K562 (cell line): Measurements from ENCODE around the gene CSRNP3. TPM values are rescaled to one million over a fixed set of nuclear protein-coding genes. Genes with fewer than 3 reads are reported as not detected.

Experiments used
- ATAC-seq: fragments of 200-7000 bp; cut with Tn5 transposase; 3 replicates; pipeline ENCODE4 v1.9.1; 2020; ENCODE audit warnings: moderate library complexity
- BruUV-seq: library from RNA; stranded (reverse); fragments of 400-500 nt; replicated peaks from 2 replicates; lab custom pipeline; 2021; lab: Mats Ljungman, UMichigan
- CTCF ChIA-PET: fragments of 300-600 bp; formaldehyde crosslinking; extraction: SDS; loops from one replicate; lab custom pipeline; 2021; ENCODE audit warnings: low intra/inter-chr PET ratio; lab: Yijun Ruan, JAX
- POLR2A ChIA-PET: fragments of 300-600, 350-650 bp; sonication (Branson Sonifier 250); formaldehyde crosslinking; extraction: SDS; loops from one replicate; lab custom pipeline; 2021; ENCODE audit warnings: antibody characterized with exemption, inconsistent platforms; lab: Yijun Ruan, JAX
- DNase-seq, 4 experiments: peaks; one replicate each; pipeline versions ENCODE4 v3.0.0 to v3.0.0-alpha.2; 2011 to 2018; ENCODE audit warnings: low spot score in 3 of 4, mixed read lengths in 3 of 4; ENCODE audit errors: extremely low read depth in 1 of 4
- FAIRE-seq: peaks from 2 replicates; lab custom pipeline; 2011; peaks lifted over from hg19 to GRCh38; lab: Jason Lieb, UNC
- H2AFZ ChIP-seq: 2 replicates; pipeline ENCODE4 v1.6.0; 2011; ENCODE audit warnings: low read depth, low read length, control low read depth, inconsistent platforms
- H3K27ac ChIP-seq: fragments of 200-600 bp; 3 replicates; pipeline ENCODE4 v1.8.0; 2011; ENCODE audit warnings: low read depth, mild to moderate bottlenecking, control low read depth, inconsistent platforms, low read length, moderate library complexity, mixed read lengths; ENCODE audit errors: extremely low read depth
- H3K27me3 ChIP-seq, 2 experiments: fragments of 300-600 bp in 1 of 2; 2 replicates in 1 of 2; 3 replicates in 1 of 2; pipeline versions ENCODE4 v1.6.0 to v1.8.0; 2011; ENCODE audit warnings: inconsistent platforms in 2 of 2, low read length in 2 of 2, mild to moderate bottlenecking in 1 of 2, mixed read lengths in 1 of 2, moderate library complexity in 1 of 2; ENCODE audit not compliant: control insufficient read depth in 2 of 2, insufficient read depth in 2 of 2
- H3K36me3 ChIP-seq: fragments of 300-600 bp; 3 replicates; pipeline ENCODE4 v1.8.0; 2011; ENCODE audit warnings: mild to moderate bottlenecking, low read length, inconsistent platforms; ENCODE audit not compliant: control insufficient read depth, insufficient read depth
- H3K4me1 ChIP-seq, 2 experiments: fragments of 200-600 bp in 1 of 2; replicated peaks in 1 of 2; 2 replicates in 1 of 2; 3 replicates in 1 of 2; pipeline versions ENCODE4 v1.5.1 to v1.8.0; 2011; ENCODE audit warnings: inconsistent platforms in 2 of 2, low read length in 2 of 2, mild to moderate bottlenecking in 1 of 2, mixed read lengths in 1 of 2, moderate library complexity in 1 of 2; ENCODE audit not compliant: control insufficient read depth in 2 of 2, insufficient read depth in 2 of 2
- H3K4me2 ChIP-seq: 2 replicates; pipeline ENCODE4 v1.6.1; 2011; ENCODE audit warnings: low read length, control low read depth, inconsistent platforms, mixed read lengths; ENCODE audit not compliant: insufficient read depth
- H3K4me3 ChIP-seq: fragments of 200-600 bp; sonication (generic), shearing (Covaris generic); 2 replicates; pipeline ENCODE4 v1.5.1; 2016; ENCODE audit warnings: control low read depth, inconsistent platforms
- H3K79me2 ChIP-seq: fragments of 200-600 bp; 3 replicates; pipeline ENCODE4 v1.8.0; 2011; ENCODE audit warnings: low read length, inconsistent platforms; ENCODE audit not compliant: control insufficient read depth, insufficient read depth
- H3K9ac ChIP-seq, 2 experiments: 2 replicates each; pipeline versions ENCODE4 v1.6.0 to v1.6.1; 2011; ENCODE audit warnings: low read depth in 2 of 2, low read length in 2 of 2, control low read depth in 1 of 2, inconsistent platforms in 1 of 2, mild to moderate bottlenecking in 1 of 2, mixed read lengths in 1 of 2; ENCODE audit not compliant: insufficient read depth in 1 of 2
- H3K9me1 ChIP-seq: one replicate; pipeline ENCODE4 v1.6.0; 2011; ENCODE audit warnings: inconsistent platforms, mild to moderate bottlenecking, low read length, moderate library complexity; ENCODE audit not compliant: control insufficient read depth, insufficient read depth
- H3K9me3 ChIP-seq: replicated peaks from 2 replicates; pipeline ENCODE4 v1.5.1; 2011; ENCODE audit warnings: low read depth, low read length, inconsistent platforms; ENCODE audit not compliant: control insufficient read depth, insufficient read depth
- H4K20me1 ChIP-seq: replicated peaks from 2 replicates; pipeline ENCODE4 v1.6.1; 2011; ENCODE audit warnings: low read length, inconsistent platforms, mixed read lengths; ENCODE audit not compliant: control insufficient read depth, insufficient read depth
- ATF7 ChIP-seq: fragments of 450-650 bp; IDR thresholded peaks from 2 replicates; pipeline ENCODE4 v1.7.1; 2014; ENCODE audit warnings: mild to moderate bottlenecking, moderate library complexity
- CAMTA2 ChIP-seq: fragments of 250-450 bp; sonication (Bioruptor Pico); conservative IDR thresholded peaks from 2 replicates; pipeline ENCODE4 v1.5.1; 2022
- HNRNPL ChIP-seq: fragments of 200-400 bp; formaldehyde crosslinking; IDR thresholded peaks from 2 replicates; pipeline ENCODE4 v1.6.1; 2017; ENCODE audit warnings: low read depth, mild to moderate bottlenecking, low read length
- JUNB ChIP-seq: fragments of 450-650 bp; formaldehyde crosslinking; conservative IDR thresholded peaks from 2 replicates; pipeline ENCODE4 v1.4.0; 2020; ENCODE audit warnings: mild to moderate bottlenecking
- MCM5 ChIP-seq: fragments of 450-650 bp; IDR thresholded peaks from 2 replicates; pipeline ENCODE4 v1.6.1; 2016; ENCODE audit warnings: low read depth
- RBM14 ChIP-seq: fragments of 200-400 bp; formaldehyde crosslinking; IDR thresholded peaks from 2 replicates; pipeline ENCODE4 v1.6.1; 2018; ENCODE audit warnings: low read depth, mild to moderate bottlenecking, low read length, moderate library complexity, borderline replicate concordance; ENCODE audit not compliant: insufficient read depth
- RBM25 ChIP-seq: fragments of 200-400 bp; formaldehyde crosslinking; IDR thresholded peaks from 2 replicates; pipeline ENCODE4 v1.6.1; 2018; ENCODE audit warnings: low read length, low read depth, moderate library complexity; ENCODE audit not compliant: severe bottlenecking
- RBM34 ChIP-seq: fragments of 200-400 bp; formaldehyde crosslinking; IDR thresholded peaks from 2 replicates; pipeline ENCODE4 v1.6.1; 2018; ENCODE audit warnings: low read length, borderline replicate concordance; ENCODE audit not compliant: insufficient read depth
- SUPT5H ChIP-seq: fragments of 450-650 bp; IDR thresholded peaks from 2 replicates; pipeline ENCODE4 v1.6.1; 2016
- TRIM24 ChIP-seq, 2 experiments: fragments of 450-650 bp; IDR thresholded peaks; 2 replicates each; pipeline ENCODE4 v1.6.1; 2016
- XRCC3 ChIP-seq: fragments of 450-650 bp; IDR thresholded peaks from 2 replicates; pipeline ENCODE4 v1.6.1; 2017; ENCODE audit warnings: mild to moderate bottlenecking, moderate library complexity
- ZBTB33 ChIP-seq: sonication (generic); formaldehyde crosslinking; IDR thresholded peaks from 2 replicates; pipeline ENCODE4 v1.8.1; 2023; ENCODE audit warnings: mild to moderate bottlenecking, missing genetic modification reagents
- ZNF431 ChIP-seq: sonication (generic); formaldehyde crosslinking; IDR thresholded peaks from 2 replicates; pipeline ENCODE4 v1.8.0; 2022; ENCODE audit warnings: mild to moderate bottlenecking, missing genetic modification reagents
- ZNF436 ChIP-seq: fragments of 250-450, 450-650 bp; sonication (Bioruptor Pico); formaldehyde crosslinking; IDR thresholded peaks from 2 replicates; pipeline ENCODE4 v1.7.0; 2020; ENCODE audit warnings: mild to moderate bottlenecking
- ZNF551 ChIP-seq: fragments of 250-450 bp; sonication (Bioruptor Pico); IDR thresholded peaks from 2 replicates; pipeline ENCODE4 v1.5.0; 2021; ENCODE audit warnings: mild to moderate bottlenecking, moderate library complexity
- WGBS: fragments of 100-300 bp; shearing (Covaris generic); methylation state at CpG from one replicate; pipeline ENCODE4 v1.1.6; 2016; ENCODE audit warnings: low coverage, mixed read lengths; ENCODE audit not compliant: insufficient coverage; ENCODE audit errors: missing lambda C conversion rate; 5-methylcytosine and 5-hydroxymethylcytosine counted together
- in situ Hi-C: fragments of 300-500 bp; cut with MboI; formaldehyde crosslinking; loops from 4 replicates; pipeline ENCODE4 v1.15.0; 2018; ENCODE audit warnings: inconsistent platforms, mixed read lengths
- intact Hi-C: fragments of 100-400 bp; cut with micrococcal nuclease; formaldehyde crosslinking; loops from 2 replicates; pipeline ENCODE4 v1.14.2; 2022
- polyA plus RNA-seq, 8 experiments: library from polyadenylated mRNA; depleted of rRNA in 4 of 8; stranded (reverse) in 5 of 8; unstranded in 3 of 8; fragments of >200 nt; fragmentation: Nextera tagmentation in 2 of 8; fragmentation: Illumina TruSeq in 1 of 8; extraction: Ambion mirVana in 2 of 8; extraction: Trizol in 1 of 8; gene quantifications; 2 replicates each; pipeline versions ENCODE4 v1.2.1 to v1.2.3, GENCODE V29; 2011 to 2014; ENCODE audit warnings: inconsistent platforms in 1 of 8, missing spikeins in 1 of 8
- total RNA-seq, 7 experiments: library from RNA; depleted of rRNA in 6 of 7; stranded (reverse); fragments of >200 nt in 6 of 7; fragmentation: Illumina TruSeq in 2 of 7; extraction: Trizol in 2 of 7; gene quantifications; 2 replicates each; pipeline versions ENCODE4 v1.2.1 to v1.2.3, GENCODE V29; 2011 to 2021; ENCODE audit warnings: low replicate concordance in 1 of 7

Gene CSRNP3
- total and polyA plus RNA-seq, 9 of the 15 experiments (the other 6 are each of a cell fraction or from before 2014, with no cell fraction given), result not detected

DNA sequence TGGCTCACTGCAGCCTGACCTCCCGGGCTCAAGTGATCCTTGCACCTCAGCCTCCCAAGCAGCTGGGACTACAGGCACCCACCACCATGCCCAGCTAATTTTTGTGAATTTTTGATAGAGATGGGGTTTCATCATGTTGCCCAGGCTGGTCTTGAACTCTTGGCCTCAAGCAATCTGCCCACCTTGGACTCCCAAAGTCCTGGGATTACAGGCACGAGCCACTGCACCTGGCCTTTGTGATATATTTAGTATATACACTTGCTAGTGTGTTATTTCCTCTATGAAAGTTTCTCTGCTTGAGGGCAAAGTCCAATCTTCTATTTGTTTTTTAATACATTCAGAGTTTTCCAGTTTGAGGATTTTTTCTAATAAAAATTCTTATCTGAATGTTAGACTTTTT lies 205.3 kb downstream of the CSRNP3 start:
- intact Hi-C loops (no loop called here), in situ Hi-C loops (no loop called here)
- Histone ChIP-seq H4K20me1 (no peaks in the 10 kb centered on the region), H3K79me2 (no peaks in the 10 kb centered on the region), H3K27ac (no peak overlapping the region), H3K4me3 (no peak overlapping the region), H3K27me3 (no peaks in the 10 kb centered on the region), H3K9me1 (no peaks in the 10 kb centered on the region), H3K4me1 (no peaks in the 10 kb centered on the region), H3K36me3 (no peaks in the 10 kb centered on the region), H3K9ac (no peak overlapping the region), H3K9me3 (no peaks in the 10 kb centered on the region; the same call in 1 of the 2 replicates), H2AFZ (no peak overlapping the region), H3K4me2 (no peak overlapping the region)
- no peak for ATAC-seq
- TF ChIP-seq SUPT5H, result no peak
- no peak for TF ChIP-seq JUNB (CRISPR knock-in tag)
- no peak for TF ChIP-seq CAMTA2 (CRISPR knock-in tag)
- no peak for TF ChIP-seq RBM34
- ChIA-PET CTCF (no interaction called here), POLR2A (no interaction called here)
- DNase-seq, result no peak
- no TSS peak for BruUV-seq
- WGBS, result 0% methylated on average over 2 of the region's 2 CpGs
- no peak for FAIRE-seq

DNA sequence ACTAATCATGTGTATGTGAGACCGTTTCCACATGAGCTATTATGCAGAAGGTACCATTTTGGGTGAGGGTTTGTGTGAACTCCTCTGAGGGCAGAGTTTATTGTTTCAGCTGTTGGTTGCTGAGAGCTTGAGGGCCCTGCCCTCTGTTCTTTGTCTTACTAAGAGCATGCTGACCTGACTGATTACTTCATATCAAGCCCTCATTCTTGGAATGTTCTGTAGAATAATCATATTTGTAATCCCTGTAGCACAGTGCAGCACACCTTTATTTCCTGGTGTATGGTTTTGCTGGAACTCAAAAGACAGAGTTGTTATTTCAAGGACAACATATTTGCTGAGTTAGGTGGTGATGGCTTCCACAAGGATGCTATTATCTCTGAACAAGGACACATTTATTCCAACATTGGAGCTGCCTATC lies 206.1 kb downstream of the CSRNP3 start:
- ChIA-PET CTCF (no interaction called here), POLR2A (no interaction called here)
- Histone ChIP-seq H3K9ac (no peak overlapping the region), H2AFZ (no peak overlapping the region), H3K36me3 (no peaks in the 10 kb centered on the region), H3K4me3 (no peak overlapping the region), H3K27ac (no peak overlapping the region), H4K20me1 (no peaks in the 10 kb centered on the region), H3K27me3 (no peaks in the 10 kb centered on the region), H3K79me2 (no peaks in the 10 kb centered on the region), H3K4me2 (no peak overlapping the region), H3K9me3 (no peaks in the 10 kb centered on the region), H3K9me1 (no peaks in the 10 kb centered on the region), H3K4me1 (no peaks in the 10 kb centered on the region)
- no TSS peak for BruUV-seq
- 0% methylated on average over 1 of the region's 1 CpG for WGBS
- FAIRE-seq (no peak), DNase-seq (no peak), ATAC-seq (no peak)
- in situ Hi-C loops, result no loop called here
- intact Hi-C loops, result no loop called here
- TF ChIP-seq XRCC3, result no peak
- TF ChIP-seq MCM5, result no peak
- no peak for TF ChIP-seq RBM14
- no peak for TF ChIP-seq TRIM24 (IDR thresholded peaks at IDR 0.05)
- no peak for TF ChIP-seq ZNF436
- no peak for TF ChIP-seq ZNF431 (CRISPR knock-in tag)
- no peak for TF ChIP-seq ZBTB33
- TF ChIP-seq RBM25, result no peak
- TF ChIP-seq HNRNPL, result no peak
- TF ChIP-seq ZNF551 (CRISPR knock-in tag), result no peak
- TF ChIP-seq ATF7, result no peak
